Ovary (tissue), 9 donors: ENCODE results near the gene RPL5. TPM values are rescaled to one million over a fixed set of nuclear protein-coding genes. Genes with fewer than 3 reads are reported as not detected.
A peak's percentile ranks its signal among the peaks of the same experiment; 100 is the strongest.

Experiments used
- DNase-seq, 5 donors: peaks; one replicate each; pipeline ENCODE4 v3.0.0-alpha.2; 2019 to 2020
- H3K27ac ChIP-seq, 2 donors: fragments of 200-600 bp; one replicate each; pipeline versions ENCODE4 v1.5.1 to v1.8.0; 2019 to 2022
- H3K27me3 ChIP-seq: fragments of 200-600 bp; one replicate; pipeline ENCODE4 v1.8.0; 2022
- H3K36me3 ChIP-seq: fragments of 200-600 bp; sonication (generic); one replicate; pipeline ENCODE4 v1.5.1; 2019
- H3K4me1 ChIP-seq: one replicate; pipeline ENCODE4 v1.8.1; 2013; ENCODE audit warnings: mild to moderate bottlenecking, moderate library complexity; ENCODE audit not compliant: insufficient read depth
- H3K4me3 ChIP-seq: fragments of 200-600 bp; sonication (generic); one replicate; pipeline ENCODE4 v1.5.1; 2017
- H3K9me3 ChIP-seq, 2 donors: fragments of 200-600 bp in 1 of 2; sonication (generic) in 1 of 2; one replicate each; pipeline versions ENCODE4 v1.5.1 to v1.8.1; 2013 to 2019; ENCODE audit warnings: mild to moderate bottlenecking in 1 of 2, moderate library complexity in 1 of 2
- CTCF ChIP-seq, 3 donors: fragments of 450-650 bp in 2 of 3; fragments of 200-600 bp in 1 of 3; IDR thresholded peaks; one replicate each; pipeline versions ENCODE4 v1.5.1 to v1.8.0; 2016 to 2022; ENCODE audit warnings: antibody characterized with exemption in 3 of 3, mild to moderate bottlenecking in 1 of 3
- EP300 ChIP-seq: sonication (generic); formaldehyde crosslinking; IDR thresholded peaks from one replicate; pipeline ENCODE4 v1.6.1; 2017; ENCODE audit warnings: antibody characterized with exemption
- POLR2A ChIP-seq: fragments of 450-650 bp; IDR thresholded peaks from one replicate; pipeline ENCODE4 v1.6.1; 2017; ENCODE audit warnings: antibody characterized with exemption, mild to moderate bottlenecking, moderate library complexity
- WGBS, 3 donors: extraction: QIAGEN DNeasy Blood & Tissue Kit in 1 of 3; methylation state at CpG; one replicate each; pipeline versions ENCODE4 v1.1.5 to v1.1.7; 2013 to 2017; 5-methylcytosine and 5-hydroxymethylcytosine counted together
- intact Hi-C, 4 donors: fragments of 100-400 bp; cut with DNase I; formaldehyde crosslinking; loops; one replicate each; pipeline versions ENCODE4 v1.11.0 to v1.15.1; 2022 to 2023
- polyA plus RNA-seq, 2 donors: library from polyadenylated mRNA; stranded (reverse); fragments of 200-250 nt in 1 of 2; fragments of 350-450 nt in 1 of 2; fragmentation: Illumina TruSeq in 1 of 2; extraction: RNeasy Lipid Tissue Mini Kit (QIAGEN cat#74804) in 1 of 2; gene quantifications; one replicate each; pipeline ENCODE4 v1.2.3, GENCODE V29; 2013 to 2014
- small RNA-seq: library from RNA; depleted of rRNA; stranded (forward); fragments of <200 nt; gene quantifications from one replicate; pipeline ENCODE3, GENCODE V24; 2016
- total RNA-seq, 7 donors: library from RNA; depleted of rRNA in 2 of 7; stranded (reverse); fragments of >200 nt in 2 of 7; fragmentation: NEBNext Ultra II Directional in 3 of 7; extraction: Animal tissue kit (Norgen Biotek cat#: 25700) in 3 of 7; gene quantifications; one replicate each; pipeline versions ENCODE4 v1.1.0 to v1.2.4, GENCODE V29; 2016 to 2023
- donor health status: DM: no; HTN: no; CAD: no; lungs with moderate emphysema.
- donor health status: DM: no; HTN: no; CAD: no.
- donor health status: Bipolar disorder and iron deficiency.
- donor health status: DM: yes; HTN: yes; CAD: no.
- donor health status: DM: no; HTN: no; CAD: no.
- donor health status: DM: yes; HTN: yes; CAD: no.

RPL5 gene
- total and polyA plus RNA-seq, 9 donors, result 1,987 to 4,964 (median 3,329) TPM

- Histone ChIP-seq H3K27me3 (no peaks in the 10 kb centered on the region), H3K4me3 (no peak overlapping the region), H3K9me3 (no peaks in the 10 kb centered on the region), H3K27ac (no peak overlapping the region), H3K4me1 (no peaks in the 10 kb centered on the region), H3K36me3 (no peaks in the 10 kb centered on the region)
- DNase-seq, result no peak
- TF ChIP-seq EP300, result no peak
- TF ChIP-seq CTCF (IDR thresholded peaks at IDR 0.05), result no peak
- no peak for TF ChIP-seq POLR2A
- intact Hi-C loops, result no loop called here
- 97 to 98% (median 97%) methylated on average over 2 of the region's 2 CpGs for WGBS, 3 donors
Measured at GRCh38 chr1:92887465-92887864, 55.6 kb downstream of the RPL5 start.

Small RNA genes within 50 kb of the gene (small RNA-seq; reads per million reads assigned to genes)
- not detected for gene RF00432
- 14.7 reads per million, percentile 85 among the genes with 10 or more reads in this experiment for gene SNORA66
- gene SNORD21, result not detected

Other genes starting within 250 kb of the RPL5 start
- gene EVI5, start 46.9 kb upstream of the RPL5 start, total RNA-seq, result 10 to 100 TPM; 14.8 to 36.7 (median 30.7) TPM
- 10 to 100 TPM in 1 of 2 donors, 1 to 10 TPM in 1; 4.4 to 11.7 TPM for gene EVI5, start 46.9 kb upstream of the RPL5 start, polyA plus RNA-seq
- gene DIPK1A, start 129.4 kb downstream of the RPL5 start, total RNA-seq, result 10 to 100 TPM in 2 of 7 donors, 1 to 10 TPM in 5; 5.1 to 11.9 (median 8.6) TPM
- 10 to 100 TPM in 1 of 2 donors, 1 to 10 TPM in 1; 4.7 to 15.4 TPM for gene DIPK1A, start 129.4 kb downstream of the RPL5 start, polyA plus RNA-seq
- gene MTF2, start 247.2 kb downstream of the RPL5 start, total RNA-seq, result 10 to 100 TPM; 14.8 to 27.4 (median 25.2) TPM
- gene MTF2, start 247.2 kb downstream of the RPL5 start, polyA plus RNA-seq, result 10 to 100 TPM in 1 of 2 donors, 1 to 10 TPM in 1; 9.7 to 11.4 TPM